ENCODE data around the gene G0S2.

G0S2 gene, protein sequence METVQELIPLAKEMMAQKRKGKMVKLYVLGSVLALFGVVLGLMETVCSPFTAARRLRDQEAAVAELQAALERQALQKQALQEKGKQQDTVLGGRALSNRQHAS

DNA sequence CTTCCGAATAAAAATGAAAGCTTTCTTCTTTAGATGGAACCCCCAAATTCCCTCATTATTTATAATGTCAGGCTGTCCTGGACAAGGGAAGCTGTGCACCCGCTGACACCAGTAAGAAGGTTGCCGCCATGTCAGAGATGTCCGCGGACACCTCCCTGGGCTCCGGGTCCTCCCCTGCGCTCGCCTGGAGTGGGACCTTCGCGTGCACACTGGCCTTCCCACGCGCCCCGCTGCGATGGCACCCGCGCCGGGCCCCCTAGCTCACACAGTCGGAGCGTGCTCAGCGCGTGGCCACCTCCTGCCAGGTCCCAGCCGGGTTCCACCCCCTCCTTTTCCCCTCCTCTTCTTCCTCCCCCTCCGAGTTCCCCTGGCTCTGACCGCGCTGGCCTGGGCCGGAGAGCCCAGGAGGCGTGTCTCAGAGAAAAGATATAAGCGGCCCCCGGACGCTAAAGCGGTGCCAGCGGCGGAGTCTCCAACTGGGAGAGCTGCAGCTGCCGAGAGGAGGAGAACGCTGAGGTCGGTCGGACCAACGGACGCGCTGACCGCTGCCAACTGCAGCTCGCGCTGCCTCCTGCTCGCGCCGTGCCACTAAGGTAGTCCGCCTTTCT is at the start of gene G0S2:
Gene G0S2 (plus strand): TSS at position 456 of the 608 bp plus-strand sequence. CDS start 273 bp downstream, outside the sequence.
- DNase-seq, result peak; percentile 31 to 46

DNA sequence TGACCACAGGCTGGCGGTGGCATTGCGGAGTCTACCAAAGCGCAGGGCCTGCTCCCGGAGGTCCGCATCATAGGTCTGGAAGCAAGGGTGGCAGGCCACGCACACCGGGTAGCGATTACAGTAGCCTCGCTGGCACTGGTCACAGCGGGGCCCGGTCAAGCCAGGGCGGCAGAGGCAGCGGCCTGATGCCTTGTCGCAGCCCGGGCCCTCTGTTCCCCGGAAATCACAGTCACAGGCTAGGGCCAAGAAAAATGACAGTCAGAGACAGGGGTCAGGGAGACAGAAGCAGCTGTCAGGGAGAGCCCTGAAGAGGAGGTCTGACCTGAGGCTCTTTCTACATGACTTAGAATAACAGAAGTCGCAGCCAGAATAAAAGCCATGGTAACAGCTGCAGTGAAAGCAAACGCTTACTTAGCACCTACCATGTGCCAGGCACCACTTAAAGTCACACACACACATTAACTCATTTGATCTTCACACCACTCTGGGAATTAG is 49.4 kb upstream of the G0S2 start:
- DNase-seq, result no peak

- no peak for DNase-seq
These were observed 48.7 kb upstream of the G0S2 start for GRCh38 chr1:209626346-209627026.

DNA sequence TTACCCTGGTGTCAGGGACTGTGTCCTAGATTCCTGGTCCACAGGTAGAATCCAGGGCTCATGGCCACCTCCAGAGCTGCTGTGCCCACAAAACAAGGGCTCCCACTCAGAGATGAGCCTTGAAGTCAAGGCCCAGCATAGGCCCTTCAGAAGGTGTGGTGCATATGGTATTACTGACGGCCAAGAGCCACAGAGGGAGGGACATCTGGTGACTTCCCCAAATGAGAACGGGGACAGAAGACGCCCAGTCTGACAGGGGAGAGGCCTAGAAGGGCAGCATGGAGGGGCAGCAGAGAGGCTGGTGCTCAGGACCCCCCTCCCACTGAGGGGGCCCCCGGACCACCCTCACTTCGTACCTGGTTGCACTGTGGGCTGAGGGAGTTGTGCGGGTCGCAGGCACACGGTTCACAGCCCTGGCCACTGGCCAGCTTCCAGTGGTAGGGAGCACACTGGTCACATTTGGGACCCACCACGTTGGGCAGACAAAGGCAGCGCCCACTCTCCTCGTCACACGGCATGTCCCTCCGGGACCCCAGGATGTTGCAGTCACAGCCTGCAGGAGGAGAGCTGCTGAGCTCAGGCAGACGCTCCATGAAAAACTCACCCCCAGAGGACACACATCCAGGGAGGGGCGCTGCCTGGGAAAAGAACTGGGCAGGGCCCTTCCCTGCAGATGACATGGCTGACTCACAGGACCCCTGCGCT is 48.0 kb upstream of the G0S2 start:
- no peak for DNase-seq

DNA sequence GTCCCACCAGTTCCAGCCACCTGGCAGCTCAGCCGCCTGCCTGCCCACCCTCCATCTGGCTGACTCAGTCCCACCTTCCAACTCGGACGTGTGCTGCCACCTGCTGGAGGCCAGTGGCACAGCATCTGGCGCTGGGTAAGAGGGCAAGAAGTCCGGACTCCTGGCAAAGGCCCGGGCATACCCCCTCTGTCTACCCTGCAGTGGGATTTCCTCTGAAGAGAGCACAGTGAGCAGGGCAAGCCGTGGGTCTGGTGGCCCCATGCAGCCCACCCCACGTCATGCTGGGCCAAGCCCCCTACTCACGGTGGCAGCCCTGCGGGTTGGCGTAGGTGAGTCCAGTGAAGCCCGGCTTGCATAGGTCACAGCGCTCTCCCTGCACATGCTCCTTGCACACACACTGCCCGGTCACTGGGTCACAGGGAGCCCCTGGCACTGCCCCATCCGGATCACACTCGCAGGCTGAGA is 47.4 kb upstream of the G0S2 start:
- peak; percentile 69 to 80 for DNase-seq

DNA sequence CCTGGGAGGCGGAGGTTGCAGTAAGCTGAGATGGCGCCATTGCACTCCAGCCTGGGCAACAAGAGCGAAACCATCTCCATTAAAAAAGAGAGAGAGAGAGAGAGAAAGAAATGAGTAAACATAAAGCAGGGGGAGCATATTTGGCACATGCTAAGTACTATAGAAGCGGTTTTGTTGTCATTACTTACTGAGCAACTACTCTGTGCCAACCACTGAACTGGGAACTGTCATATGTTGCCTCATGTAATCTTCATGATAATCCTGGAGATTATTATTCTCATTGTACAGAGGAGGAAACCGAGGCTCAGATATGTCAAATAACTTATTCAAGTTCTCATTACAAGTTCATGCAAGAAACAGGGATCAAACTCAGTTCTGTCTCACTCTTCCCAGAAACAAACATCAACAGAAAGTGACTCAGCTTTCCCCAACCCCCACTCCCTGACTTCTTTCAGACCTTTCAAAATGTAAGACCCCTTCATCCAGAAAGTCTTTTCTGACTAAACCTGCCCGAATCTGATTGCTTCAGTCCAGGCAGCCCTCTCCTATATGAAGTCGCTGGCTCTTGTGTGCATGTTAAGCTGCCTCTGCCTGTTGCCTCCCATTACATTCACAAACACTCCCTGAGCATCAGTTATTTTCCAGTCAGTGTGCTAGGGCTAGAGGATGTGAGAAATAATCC is 46.5 kb upstream of the G0S2 start:
- DNase-seq, result no peak

GRCh38 chr1:209629621-209630382 is 45.4 kb upstream of the G0S2 start:
- no peak for DNase-seq

GRCh38 chr1:209630383-209631225 is 44.6 kb upstream of the G0S2 start:
- DNase-seq, result no peak

DNA sequence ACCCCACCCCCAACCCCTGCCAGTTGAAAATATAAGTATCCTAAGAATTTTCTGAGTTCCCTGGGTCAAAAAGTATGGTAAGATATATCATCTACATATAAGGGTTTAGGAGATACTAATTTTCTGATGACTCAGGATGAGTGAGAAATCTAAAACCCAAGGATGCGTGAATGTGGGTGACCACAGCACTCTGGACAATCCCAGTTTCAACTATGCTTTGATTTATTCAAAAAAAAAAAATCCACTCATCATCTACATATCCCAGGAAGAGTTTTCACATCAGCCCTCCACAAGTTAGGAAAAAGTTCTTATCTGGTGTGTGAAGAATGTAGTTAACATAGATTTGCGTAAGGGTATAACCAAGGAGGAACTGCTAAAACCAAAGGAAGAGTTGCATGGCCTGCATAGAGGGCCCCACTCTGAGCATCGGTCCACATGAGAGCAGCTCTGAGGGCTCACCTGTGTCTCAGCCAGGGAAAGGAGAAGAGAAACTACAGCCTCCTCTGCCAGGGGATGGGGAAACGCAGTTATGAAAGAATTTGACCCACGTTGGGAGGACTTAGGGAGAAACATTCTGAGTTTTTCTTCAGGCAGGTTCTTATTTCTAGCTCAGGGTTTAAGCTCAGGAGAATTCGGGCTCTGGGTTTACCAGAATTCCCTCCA is 41.7 kb upstream of the G0S2 start:
- DNase-seq, result no peak

- no peak for DNase-seq
These were observed 41.0 kb upstream of the G0S2 start for GRCh38 chr1:209634005-209634737.

GRCh38 chr1:209635850-209636249 is 39.4 kb upstream of the G0S2 start:
- no peak for DNase-seq

DNA sequence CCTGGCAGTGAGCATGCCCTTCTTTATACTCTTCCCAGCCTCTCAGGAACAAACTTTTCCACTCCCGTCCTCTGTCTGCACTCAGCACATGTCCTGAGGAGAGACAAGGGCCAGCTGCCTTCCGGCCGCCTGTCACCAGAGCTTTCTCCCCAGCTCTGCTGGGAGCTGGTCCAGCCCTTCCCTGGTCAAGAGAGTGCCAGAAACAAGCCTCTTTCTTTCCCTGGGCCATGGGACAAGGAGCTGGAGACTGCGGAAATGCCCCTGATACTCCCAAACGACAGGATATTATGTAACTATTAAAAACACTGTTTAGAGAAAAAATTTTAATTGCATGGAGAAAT is 33.4 kb upstream of the G0S2 start:
- no peak for DNase-seq

GRCh38 chr1:209642816-209643215 is 32.4 kb upstream of the G0S2 start:
- DNase-seq, result no peak

DNA sequence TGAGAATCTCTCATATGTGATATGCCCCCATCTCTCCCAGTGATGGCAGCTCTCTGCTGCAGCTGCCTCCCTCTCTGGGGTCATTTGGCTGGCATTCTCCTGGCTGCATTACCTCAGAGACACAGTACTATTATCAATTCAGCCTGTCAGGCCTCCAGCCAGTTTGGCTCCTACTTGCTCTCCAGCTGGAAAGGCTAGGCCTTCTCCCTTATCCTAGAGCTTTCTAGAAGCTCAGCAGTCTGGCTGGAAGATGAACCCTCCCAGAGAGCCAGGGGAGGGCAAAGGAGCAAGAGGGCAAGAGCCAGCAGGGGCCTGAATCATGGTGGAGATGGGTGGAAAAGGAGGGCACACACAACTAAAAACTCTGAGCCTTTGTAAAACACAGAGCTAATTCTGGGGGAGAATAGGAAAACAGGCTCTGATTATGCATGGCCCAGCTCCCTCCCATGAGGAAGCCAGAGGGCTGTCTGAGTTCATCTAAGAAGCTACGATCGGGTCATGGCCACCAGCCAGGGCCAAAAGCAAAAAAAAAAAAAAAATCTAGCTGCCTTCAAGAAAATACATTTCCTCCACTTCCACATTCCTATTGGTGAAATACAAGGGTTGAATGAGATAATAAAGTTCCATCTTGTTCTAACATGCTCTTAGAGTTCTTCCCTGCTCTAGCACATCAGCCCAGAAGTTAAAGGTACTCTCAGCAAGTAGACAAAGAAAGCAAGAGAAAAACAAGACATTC is 31.8 kb upstream of the G0S2 start:
- DNase-seq, result no peak

GRCh38 chr1:209645574-209646452 is 29.4 kb upstream of the G0S2 start:
- DNase-seq, result no peak

GRCh38 chr1:209646558-209646957 is 28.7 kb upstream of the G0S2 start:
- DNase-seq, result no peak

- no peak for DNase-seq
These were observed 28.1 kb upstream of the G0S2 start for GRCh38 chr1:209647156-209647555.

- DNase-seq, result no peak
These were observed 26.9 kb upstream of the G0S2 start for GRCh38 chr1:209648346-209648745.

All from stimulated activated CD4-positive, alpha-beta T cell treated with anti-CD3 and anti-CD28 coated beads, Interleukin-4, amount 100 ng/mL, for 4 hours (primary cell).